GM13976 (cell line): ENCODE data around the gene DNAJA2.

Experiments
- DNase-seq: peaks from one replicate; pipeline ENCODE4 v3.0.0; 2012; ENCODE audit warnings: low spot score
- in situ Hi-C: fragments of 300-500 bp; cut with MboI; formaldehyde crosslinking; loops from one replicate; pipeline ENCODE4 v1.12.0; 2022; ENCODE audit warnings: low sequenced_read_pairs, mixed read lengths, inconsistent platforms; ENCODE audit not compliant: unreplicated experiment
- TF ChIP-seq, protein P1 (sequence below): IDR thresholded peaks from 2 replicates; pipeline ENCODE4 v1.5.1; 2012; ENCODE audit warnings: borderline replicate concordance, mild to moderate bottlenecking; ENCODE audit not compliant: insufficient read depth; ENCODE audit errors: extremely low read depth, missing control alignments, control extremely low read depth

DNAJA2 gene

DNA sequence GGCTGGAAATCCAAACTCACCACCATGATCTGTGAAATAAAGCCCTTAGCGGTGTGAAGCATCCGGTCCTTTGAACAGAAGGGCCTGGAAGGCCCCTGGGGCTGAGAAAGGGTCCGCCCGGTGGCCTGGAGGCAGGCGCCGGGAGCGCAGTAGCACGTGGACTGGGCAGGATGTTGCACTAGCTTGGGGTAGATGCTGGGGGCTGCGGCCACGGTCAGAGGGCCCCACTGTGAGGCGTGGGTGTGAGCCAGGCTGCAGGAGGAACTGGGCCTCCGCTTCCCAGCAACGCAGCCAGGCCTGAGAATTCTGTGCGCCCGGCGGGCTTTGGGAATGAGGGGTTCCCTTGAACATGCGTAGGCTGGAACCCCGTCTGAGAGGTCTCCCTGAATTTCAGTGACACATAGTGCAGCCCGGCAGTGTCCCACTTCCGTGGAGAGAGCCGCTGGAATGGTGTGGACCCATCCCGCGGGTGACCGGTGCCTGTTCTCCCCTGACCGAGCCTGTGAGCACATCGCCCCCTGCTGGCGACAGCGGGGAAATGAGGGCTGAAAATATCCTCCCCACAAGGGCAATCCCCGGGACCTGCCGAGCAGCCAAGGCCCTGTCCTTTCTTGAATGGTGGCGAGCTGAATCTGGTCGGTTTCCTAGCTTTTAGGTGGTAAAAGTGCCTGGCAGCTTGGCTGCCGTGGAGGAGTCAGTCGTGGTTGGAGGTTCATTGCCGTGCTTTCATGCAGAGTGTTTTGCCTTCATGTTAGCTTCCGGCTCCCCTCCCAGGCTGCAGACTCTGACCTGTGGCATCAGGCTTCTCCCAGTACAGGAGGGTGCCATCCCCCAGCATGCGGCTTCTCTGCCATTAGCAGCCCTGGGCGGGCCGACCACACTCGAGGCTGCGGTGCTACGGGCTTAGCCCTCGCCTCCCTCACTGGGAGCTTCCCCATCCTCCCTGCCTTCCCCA is 43.8 kb downstream of the DNAJA2 start:
- DNase-seq = peak; percentile 91
- TF ChIP-seq, protein P1, sequence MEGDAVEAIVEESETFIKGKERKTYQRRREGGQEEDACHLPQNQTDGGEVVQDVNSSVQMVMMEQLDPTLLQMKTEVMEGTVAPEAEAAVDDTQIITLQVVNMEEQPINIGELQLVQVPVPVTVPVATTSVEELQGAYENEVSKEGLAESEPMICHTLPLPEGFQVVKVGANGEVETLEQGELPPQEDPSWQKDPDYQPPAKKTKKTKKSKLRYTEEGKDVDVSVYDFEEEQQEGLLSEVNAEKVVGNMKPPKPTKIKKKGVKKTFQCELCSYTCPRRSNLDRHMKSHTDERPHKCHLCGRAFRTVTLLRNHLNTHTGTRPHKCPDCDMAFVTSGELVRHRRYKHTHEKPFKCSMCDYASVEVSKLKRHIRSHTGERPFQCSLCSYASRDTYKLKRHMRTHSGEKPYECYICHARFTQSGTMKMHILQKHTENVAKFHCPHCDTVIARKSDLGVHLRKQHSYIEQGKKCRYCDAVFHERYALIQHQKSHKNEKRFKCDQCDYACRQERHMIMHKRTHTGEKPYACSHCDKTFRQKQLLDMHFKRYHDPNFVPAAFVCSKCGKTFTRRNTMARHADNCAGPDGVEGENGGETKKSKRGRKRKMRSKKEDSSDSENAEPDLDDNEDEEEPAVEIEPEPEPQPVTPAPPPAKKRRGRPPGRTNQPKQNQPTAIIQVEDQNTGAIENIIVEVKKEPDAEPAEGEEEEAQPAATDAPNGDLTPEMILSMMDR = peak; percentile 90
- in situ Hi-C loops = no loop called here

DNA sequence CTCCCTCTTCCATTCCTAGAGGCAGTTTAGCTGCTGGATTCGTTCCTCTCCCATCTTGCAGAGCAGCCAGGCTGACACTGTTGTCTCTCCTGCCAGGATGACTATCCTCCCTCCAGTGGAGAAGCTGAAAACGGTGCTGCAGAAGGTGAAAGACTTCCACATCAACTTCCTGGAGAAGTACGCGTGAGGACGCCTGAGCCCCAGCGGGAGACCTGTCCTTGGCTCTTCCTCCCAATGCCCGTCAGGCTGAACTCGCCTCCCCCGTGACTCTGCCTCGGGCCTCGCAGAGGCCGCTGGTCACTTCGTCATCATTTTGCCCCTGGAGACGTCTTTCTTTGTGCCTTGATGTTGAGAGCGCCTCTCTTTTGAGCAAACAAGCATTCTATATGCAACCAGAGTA is 44.7 kb downstream of the DNAJA2 start:
- in situ Hi-C loops = no loop called here
- TF ChIP-seq, protein P1 = no peak
- DNase-seq = no peak

DNA sequence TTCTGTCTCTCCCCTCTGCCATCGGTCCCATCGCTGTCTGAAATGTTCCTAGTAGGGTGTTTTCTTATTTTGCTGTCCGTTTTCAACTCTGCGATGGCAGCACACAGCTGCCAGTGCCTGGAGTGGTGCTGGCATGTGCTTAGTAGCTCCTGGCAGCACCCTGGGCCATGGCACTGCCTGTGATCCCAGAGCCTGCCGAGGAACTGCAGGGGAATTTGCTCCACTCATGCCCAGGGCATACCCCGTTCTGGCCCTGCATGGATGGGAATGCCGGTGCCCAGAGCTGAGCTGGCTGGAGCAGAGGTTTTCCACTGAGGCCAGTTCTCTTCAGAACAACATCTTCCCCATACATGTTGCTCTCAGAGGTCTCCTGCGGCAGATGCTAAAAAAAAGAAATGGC is 46.2 kb downstream of the DNAJA2 start:
- in situ Hi-C loops = no loop called here
- TF ChIP-seq, protein P1 = no peak
- no peak for DNase-seq

- TF ChIP-seq, protein P1 = no peak
- in situ Hi-C loops = no loop called here
- DNase-seq = no peak
These were observed 46.8 kb downstream of the DNAJA2 start for GRCh38 chr16:46926470-46927225.

DNA sequence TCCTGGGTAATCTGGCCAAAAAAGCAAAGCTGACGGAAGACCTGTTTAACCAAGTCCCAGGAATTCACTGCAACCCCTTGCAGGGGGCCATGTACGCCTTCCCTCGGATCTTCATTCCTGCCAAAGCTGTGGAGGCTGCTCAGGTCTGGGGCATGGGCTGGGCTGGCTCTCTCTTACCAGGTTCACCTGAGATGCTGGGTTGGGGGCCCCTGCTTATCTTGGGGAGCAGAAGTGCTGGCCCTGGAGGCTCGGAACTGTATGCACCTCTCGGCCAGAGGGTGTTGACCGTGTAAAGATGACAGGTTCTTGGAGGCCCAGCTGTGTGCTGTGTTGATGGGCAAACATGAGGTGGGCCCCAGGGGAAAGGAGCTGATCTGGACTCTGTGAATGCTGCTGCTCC is 49.1 kb downstream of the DNAJA2 start:
- in situ Hi-C loops = no loop called here
- TF ChIP-seq, protein P1 = no peak
- DNase-seq = no peak

- in situ Hi-C loops = no loop called here
- no peak for DNase-seq
- TF ChIP-seq, protein P1 = no peak
These were observed 49.8 kb downstream of the DNAJA2 start for GRCh38 chr16:46923513-46924295.
